NCI-H2171 treated with DMSO at 0.1 percent for 48 hours (cell line): ENCODE data around the gene SPDYC.
"Not testable (repeated sequence)": the region's sequence is repeated elsewhere in the genome, so short reads cannot be mapped to it uniquely, and the experiment has no call there.

Experiments used
- DNase-seq: peaks from one replicate; lab custom pipeline; 2025; lab: John Stamatoyannopoulos, UW

Gene SPDYC

GRCh38 chr11:65134240-65134951 lies 35.6 kb upstream of the SPDYC start, which contains the start of gene SYVN1:
TSS of gene SYVN1 (minus strand) at chr11:65134519. CDS start at chr11:65133601, 918 bp downstream.
- peak; percentile 92 for DNase-seq

- DNase-seq, result peak; percentile 97
Observed at GRCh38 chr11:65134952-65135632, 34.9 kb upstream of the SPDYC start.

DNA sequence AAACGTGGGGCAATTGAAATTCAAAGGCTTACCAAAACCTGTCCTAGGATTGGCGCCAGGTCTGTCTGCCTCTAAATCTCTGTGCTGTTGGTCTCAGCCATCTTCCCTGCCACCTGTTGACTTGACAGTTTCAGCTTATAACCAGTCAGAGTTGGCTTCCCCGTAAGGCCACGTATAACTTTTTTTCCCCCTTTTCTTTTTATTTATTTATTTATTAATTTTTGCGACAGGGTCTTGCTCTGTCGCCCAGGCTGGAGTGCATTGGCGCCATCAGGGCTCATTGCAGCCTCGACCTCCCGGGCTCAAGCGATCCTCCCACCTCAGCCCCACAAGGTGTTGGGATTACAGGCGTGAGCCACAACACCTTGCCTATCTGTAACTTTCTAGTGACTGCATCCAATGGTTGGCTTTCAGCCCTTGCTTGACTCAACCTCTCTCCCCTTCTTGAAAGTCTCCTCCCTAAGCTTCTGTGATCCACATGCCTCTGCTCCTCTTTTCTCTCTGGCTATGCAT lies 34.3 kb upstream of the SPDYC start:
- no peak for DNase-seq

DNA sequence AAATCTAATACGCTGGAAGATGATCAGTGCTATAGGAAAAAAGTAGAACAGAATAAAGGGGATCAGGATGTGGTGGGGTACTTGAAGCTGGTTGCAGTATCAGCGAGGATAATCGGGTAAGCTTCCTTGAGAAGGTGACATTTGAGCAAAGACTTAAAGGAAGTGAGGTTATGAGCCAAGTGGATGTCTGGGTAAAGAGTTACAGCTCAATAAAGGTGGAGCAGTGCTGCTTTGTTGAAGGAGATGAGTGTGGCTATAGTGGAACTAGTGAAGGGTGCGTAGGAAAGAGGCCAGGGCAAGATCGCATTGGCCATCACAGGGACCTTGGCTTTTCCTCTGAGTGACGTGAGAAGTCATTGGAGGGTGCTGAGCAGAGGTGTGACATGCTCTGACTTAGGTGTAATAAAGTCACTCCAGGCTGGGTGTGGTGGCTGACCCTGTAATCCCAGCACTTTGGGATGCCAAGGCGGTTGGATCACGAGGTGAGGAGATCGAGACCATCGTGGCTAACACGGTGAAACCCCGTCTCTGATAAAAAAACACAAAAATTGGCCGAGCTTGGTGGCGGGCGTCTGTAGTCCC lies 33.4 kb upstream of the SPDYC start:
- DNase-seq, result no peak

DNA sequence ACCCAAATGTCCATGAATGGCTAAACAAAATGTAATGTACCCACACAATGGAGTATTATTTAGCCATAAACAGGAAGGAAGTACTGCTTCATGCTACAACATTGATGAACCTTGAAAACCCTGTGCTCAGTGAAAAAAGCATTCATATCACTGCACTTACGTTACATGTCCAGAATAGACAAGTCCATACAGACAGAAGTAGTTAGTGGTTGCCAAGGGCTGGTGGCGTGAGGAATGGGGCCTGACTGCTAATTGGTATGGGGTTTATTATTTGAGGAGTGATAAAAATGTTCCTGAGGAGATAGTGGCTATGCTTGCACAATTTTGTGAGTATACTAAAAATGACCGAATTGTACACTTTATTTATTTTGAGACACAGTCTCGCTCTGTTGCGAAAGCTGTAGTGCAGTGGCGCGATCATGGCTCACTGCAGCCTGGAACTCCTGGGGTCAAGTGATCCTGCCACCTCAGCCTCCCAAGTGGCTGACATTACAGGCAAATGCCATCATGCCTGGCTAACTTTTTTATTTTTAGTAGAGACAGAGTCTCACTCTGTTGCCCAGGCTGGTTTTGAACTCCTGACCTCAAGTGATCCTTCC lies 28.0 kb upstream of the SPDYC start:
- no peak for DNase-seq

- DNase-seq, result no peak
Observed at GRCh38 chr11:65147352-65148075, 22.5 kb upstream of the SPDYC start.

GRCh38 chr11:65148657-65149056 lies 21.4 kb upstream of the SPDYC start:
- peak; percentile 80 for DNase-seq

DNA sequence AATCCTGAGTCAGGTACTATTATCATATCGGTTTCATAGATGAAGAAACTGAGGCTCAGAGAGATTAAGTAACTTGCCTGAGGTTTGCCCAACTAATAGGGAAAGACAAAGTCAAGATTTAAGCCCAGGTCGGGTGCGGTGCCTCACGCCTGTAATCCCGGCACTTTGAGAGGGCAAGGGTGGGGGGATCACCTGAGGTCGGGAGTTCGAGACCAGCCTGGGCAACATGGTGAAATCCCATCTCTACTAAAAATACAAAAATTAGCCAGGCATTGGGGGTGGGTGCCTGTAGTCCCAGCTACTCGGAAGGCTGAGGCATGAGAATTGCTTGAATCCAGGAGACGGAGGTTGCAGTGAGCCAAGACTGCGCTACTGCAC lies 19.9 kb upstream of the SPDYC start:
- DNase-seq, result not testable (repeated sequence)

DNA sequence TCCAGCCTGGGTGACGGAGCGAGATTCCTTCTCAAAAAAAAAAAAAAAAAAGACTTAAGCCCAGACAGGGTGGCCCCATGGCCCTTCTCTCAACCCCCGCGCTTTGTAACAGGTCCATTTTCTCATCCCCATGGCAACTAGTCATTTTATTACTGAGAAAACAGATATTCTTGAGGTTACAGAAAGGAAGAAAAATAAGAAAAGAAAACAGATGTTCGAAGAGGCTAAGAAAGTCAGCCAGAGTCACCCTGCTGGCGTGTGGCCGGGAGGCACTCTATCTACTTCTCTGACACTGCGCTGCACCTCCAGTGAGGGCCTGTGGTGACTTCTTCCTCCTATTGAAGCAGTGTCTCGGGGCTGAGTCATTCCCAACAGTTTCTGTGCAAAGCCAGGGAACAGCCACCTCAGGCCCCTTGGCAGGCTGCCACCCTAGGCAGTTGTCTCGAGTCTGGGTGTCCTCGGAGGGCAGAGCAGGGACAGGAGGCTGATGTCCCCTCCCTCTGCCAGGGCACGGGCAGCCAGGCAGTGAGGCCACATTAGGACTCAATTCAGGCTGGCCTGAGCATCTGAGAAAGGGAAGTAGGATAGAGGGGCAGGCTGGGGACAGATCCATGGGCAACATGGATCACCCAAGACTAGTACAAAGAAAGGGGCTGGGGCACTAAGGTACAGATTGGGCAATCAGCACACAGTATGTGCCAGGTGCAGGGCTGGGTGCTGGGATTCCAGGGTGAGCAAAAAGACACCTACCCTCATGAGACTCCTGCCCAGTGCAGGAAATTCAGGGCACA lies 19.3 kb upstream of the SPDYC start:
- peak; percentile 78 for DNase-seq

- DNase-seq, result no peak
Observed at GRCh38 chr11:65151331-65151899, 18.6 kb upstream of the SPDYC start.

- DNase-seq, result no peak
Observed at GRCh38 chr11:65152122-65152521, 17.9 kb upstream of the SPDYC start.

GRCh38 chr11:65156256-65156655 lies 13.8 kb upstream of the SPDYC start:
- DNase-seq, result no peak

DNA sequence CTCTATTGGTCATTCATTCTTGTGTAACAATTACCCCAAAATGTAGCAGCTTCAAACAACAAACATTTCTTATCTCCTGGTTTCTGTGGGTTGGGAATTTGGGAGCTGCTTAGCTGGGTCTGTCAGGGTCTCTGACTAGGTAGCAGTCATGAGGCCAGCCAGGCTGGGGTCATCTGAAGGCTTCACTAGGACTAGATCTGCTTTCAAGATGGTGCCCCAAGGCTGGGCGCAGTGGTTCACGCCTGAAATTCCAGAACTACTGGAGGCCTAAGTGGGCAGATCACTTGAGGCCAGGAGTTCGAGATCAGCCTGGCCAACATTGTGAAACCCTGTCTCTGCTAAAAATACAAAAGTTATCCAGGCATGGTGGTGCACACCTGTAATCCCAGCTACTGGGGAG lies 13.1 kb upstream of the SPDYC start:
- DNase-seq, result no peak

GRCh38 chr11:65157336-65157735 lies 12.7 kb upstream of the SPDYC start:
- no peak for DNase-seq

DNA sequence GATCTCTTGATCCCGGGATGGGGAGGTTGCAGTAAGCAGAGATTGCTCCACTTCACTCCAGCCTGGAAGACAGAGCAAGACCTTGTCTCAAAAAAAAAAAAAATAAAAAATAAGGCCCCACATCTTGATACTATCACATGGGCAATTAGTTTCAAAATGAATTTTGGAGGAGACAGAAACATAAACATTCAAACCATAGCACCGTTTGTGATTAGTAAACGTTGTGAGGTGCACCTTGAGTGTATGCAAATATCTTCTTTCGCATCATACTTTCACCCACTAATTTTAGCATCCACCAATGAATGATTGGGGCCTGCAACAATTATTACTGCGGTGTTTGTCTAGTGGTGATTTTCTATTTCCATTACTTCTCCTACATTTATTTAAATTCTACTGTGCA lies 11.0 kb upstream of the SPDYC start:
- no peak for DNase-seq

DNA sequence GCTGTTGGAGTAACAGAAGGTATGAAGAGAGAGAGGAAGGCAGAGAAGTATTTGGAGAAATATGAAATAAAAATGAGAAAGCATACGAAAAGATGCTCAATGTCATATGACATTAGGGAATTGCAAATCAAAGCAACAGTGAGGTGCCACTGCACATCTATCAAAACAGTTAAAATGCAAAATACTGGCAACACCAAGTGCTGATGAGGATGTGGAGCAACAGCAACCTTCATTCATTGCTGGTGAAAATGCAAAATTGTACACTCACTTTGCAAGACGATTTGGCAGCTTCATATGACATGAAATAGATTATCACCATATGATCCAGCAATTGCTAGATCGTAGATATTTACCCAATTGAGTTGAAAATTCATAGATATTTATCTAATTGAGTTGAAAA lies 9.4 kb upstream of the SPDYC start:
- DNase-seq, result no peak

DNA sequence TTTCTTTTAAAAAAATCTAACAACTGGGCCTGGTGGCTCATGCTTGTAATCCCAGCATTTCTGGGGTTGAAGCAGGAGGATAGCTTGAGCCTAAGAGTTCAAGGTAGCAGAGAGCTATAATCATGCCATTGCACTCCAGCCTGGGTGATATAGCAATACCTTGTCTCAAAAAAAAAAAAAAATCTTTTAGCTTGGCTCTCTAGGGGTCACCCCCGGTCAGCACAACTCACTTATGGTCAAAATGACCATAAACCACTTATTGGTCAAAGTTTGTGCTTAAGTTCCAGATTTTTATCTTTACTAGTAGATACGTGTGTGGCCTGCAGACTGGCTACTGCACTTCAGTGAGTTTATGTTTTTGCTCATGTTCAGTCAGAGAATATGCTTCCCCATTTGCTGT lies 6.3 kb upstream of the SPDYC start:
- DNase-seq, result no peak

DNA sequence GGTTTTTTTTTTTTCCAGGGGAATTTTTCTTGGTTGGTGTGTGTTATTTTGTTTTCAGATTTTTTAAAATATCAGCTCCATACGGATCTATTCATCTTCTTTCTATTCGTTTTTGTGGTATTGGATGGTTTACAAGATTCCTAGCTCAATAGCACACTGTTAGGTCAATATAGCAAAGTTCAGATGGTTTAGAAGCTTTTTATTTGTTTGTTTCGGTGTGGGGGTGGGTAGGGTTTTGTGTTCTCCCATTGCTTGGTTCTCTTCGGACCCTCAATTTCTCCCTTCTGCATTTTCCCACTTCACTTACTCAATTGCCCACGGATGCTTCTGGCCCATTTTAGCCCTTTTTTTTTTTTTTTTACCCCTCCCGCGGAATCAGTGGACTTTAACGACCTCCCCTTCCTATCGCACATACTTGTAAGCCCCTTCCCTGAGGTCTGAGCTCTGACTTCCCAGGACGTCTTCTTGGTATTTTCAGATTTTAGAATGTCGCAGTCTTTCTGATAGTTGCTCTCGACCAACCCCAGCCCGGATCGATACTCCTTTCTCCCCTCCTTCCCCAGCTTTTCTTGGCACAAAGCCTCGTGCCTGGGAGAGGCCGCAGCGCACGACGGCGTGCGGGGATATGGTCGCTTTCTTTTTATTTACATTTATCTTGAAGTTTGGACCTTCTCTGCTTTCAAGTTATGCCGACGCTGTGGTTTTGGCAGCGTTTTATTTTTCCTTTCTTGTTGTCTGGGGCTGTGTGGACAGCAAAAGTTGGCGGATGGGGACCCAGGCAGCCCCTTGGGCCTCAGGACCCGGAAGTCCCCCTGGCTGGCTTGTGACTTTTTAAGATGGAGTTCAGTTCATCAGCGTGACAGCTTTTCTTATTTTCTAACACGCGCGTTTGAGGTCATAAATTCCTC lies 4.4 kb upstream of the SPDYC start:
- no peak for DNase-seq

- DNase-seq, result no peak
Observed at GRCh38 chr11:65166893-65167292, 3.1 kb upstream of the SPDYC start.

DNA sequence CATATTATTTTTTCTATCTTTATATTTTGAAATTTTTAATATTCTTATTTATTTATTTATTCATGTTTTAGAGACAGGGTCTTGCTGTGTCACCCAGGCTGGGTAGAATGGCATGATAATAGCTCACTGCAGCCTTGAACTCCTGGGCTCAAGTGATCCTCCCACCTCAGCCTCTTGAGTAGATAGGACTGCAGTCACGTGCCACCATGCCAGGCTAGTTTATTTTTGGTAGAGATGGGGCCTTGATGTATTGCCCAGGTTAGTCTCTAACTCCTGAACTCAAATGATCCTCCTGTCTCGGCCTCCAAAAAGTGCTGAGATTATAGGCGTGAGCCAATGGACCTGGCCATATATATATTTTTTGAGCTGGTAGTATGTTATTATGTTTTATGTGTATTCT lies 2.4 kb upstream of the SPDYC start:
- DNase-seq, result no peak
